Glomerular endothelial cell (primary cell): Measurements from ENCODE around the gene TRAPPC10. TPM values are rescaled to one million over a fixed set of nuclear protein-coding genes. Genes with fewer than 3 reads are reported as not detected.
"Not testable (repeated sequence)": the region's sequence is repeated elsewhere in the genome, so short reads cannot be mapped to it uniquely, and the experiment has no call there.

Experiments
- DNase-seq: peaks from one replicate; pipeline ENCODE4 v3.0.0-alpha.2; 2011; ENCODE audit warnings: low read depth, low spot score; ENCODE audit errors: extremely low read depth
- total RNA-seq: library from RNA; depleted of rRNA; stranded (reverse); fragments of >200 nt; gene quantifications from 2 replicates; pipeline ENCODE4 v1.2.3, GENCODE V29; 2015

Gene TRAPPC10
- total RNA-seq, 1 donor from 2014 or later: 29.1 TPM

- no peak for DNase-seq
Measured at GRCh38 chr21:44084496-44085241, 72.6 kb downstream of the TRAPPC10 start.

DNA sequence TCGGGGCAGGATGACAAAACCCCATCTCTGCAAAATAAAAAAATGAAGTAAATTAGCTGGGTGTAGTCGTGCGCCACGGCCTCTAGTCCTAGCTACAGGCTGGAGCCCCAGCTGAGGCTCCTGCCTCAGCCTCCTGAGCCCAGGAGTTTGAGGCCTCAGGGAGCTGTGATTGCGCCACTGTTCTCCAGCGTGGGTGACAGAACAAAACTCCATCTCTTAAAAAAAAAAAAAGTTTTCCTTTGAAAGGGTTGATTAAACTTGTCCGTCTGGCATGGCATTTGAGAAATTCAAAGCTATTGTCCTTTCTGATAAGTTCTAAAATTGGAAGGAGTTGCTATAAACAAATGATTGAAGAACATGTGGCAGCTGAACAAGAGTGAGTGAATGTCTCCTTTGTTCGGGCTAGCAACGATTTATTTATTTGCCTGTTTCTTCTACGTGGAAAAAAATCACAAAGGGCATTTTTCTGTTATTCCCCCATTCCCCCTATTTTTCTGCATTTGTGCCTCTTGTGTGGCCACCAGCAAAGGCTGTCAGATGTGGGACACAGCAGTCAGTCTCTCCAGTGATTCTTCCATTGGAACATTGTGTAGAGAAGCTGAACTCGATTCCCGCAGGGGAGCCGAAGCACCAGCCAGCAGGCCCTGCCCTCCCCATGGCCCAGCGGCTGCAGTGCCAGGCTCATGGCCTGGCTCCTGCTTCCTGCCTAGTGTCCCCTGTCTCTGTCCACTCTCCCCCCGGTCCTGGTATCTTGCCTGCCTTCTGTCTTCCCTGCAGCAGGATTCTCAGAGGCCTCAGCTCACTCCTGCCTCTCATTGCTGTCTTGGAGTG lies 73.6 kb downstream of the TRAPPC10 start:
- DNase-seq: no peak

- DNase-seq: no peak
Measured at GRCh38 chr21:44086636-44087425, 74.7 kb downstream of the TRAPPC10 start.

DNA sequence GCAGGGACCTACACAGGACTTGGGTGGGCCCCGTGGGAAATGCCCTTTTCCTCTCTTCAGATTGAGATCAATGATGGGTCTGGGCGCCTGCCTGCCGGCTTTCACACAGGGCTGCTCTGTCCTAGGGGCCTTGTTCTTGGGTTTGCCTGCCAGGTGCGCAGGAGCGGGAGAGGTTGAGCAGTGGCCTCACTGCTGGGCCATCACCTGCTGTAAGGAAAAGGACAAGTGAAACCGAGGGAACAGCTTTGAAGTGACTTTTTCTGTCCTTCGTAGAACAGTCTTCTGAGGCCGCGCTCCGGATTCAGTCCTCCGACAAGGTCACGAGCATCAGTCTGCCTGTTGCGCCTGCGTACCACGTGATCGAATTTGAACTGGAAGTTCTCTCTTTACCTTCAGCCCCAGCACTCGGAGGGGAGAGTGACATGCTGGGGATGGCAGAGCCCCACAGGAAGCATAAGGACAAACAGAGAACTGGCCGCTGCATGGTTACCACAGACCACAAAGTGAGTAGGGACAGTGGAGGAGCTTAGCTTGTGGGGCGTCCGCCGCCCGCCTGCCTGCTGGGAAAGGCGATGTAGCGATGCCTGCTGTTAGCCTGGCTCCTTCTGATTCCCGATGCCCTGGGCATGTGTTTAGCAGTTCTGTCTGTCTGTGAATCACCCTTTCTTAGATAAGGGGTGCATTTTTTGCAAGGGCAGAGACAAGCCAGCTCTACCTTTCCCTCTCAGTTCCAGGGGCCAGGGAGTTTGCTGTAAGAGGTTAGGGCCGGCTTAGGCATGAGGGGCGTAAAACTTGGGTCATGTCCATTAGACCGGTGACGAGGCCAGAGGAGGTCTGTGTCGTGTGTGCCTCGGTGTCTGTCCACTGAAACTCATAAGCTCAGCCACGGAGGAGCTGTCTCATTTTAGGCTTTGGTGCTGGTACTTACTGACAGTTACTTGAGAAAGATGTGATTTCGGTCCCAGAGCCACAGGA lies 75.6 kb downstream of the TRAPPC10 start:
- no peak for DNase-seq

GRCh38 chr21:44088401-44088780 lies 76.3 kb downstream of the TRAPPC10 start:
- DNase-seq: no peak

- no peak for DNase-seq
Measured at GRCh38 chr21:44089001-44089911, 77.1 kb downstream of the TRAPPC10 start.

GRCh38 chr21:44090325-44090724 lies 78.2 kb downstream of the TRAPPC10 start:
- no peak for DNase-seq

DNA sequence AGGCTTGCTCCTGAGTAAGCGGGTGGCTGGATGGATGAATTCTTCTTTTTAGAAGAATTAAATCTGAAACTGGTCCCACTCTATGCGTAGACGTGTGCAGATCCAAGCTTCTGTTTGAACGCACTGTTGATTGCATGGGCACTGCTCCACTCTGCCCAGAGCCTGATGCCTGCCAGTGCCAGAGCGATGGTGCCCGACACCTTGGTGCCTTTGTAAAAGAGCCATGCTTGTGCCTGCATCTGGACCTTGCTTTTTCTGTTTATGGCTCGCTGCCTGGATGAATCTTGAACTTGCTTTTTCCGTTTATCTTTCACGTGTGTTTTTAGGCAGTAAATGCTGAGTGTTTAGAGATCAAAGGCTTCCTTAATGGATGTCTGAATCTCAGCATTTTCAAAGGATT lies 80.1 kb downstream of the TRAPPC10 start:
- DNase-seq: no peak

DNA sequence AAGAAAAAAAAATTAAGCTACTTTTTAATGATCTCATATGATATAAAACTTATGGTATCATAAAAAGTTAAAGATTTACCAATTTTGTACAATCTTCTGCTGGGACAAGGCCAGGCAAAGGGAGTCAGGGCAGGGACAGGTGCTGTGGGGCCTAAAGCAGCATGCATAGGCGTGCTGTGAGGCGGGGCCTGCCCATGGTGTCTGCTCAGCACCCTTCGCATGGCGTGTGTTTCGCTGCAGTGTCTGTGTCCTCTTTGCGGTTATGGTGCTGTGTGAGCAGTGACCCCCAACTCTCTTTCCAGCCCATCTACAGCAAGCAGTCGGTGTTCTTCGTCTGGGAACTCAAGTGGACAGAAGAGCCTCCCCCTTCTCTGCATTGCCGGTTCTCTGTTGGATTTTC lies 81.7 kb downstream of the TRAPPC10 start:
- no peak for DNase-seq

GRCh38 chr21:44094832-44095231 lies 82.7 kb downstream of the TRAPPC10 start:
- DNase-seq: no peak

- DNase-seq: not testable (repeated sequence)
Measured at GRCh38 chr21:44098507-44098906, 86.4 kb downstream of the TRAPPC10 start.

DNA sequence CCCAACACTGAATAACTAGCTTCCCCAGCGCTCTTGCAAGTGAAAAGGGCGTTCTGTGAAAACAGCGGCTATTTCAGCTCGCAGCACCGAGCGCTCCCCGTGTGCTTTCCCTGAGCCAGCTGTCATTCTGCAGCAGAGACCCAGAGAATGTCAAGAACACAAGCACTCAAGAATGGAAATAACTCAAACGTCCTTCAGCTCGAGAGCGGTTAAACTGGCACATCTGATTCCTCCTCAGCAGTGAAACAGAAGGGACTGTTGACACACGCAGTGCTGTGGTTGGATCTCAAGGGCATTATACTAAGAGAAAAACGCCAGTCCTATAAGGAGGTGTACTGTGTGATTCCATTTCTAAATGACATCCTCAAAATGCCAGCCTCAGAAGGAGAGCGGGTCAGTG lies 86.9 kb downstream of the TRAPPC10 start:
- DNase-seq: not testable (repeated sequence)

- DNase-seq: not testable (repeated sequence)
Measured at GRCh38 chr21:44107026-44107501, 95.0 kb downstream of the TRAPPC10 start, which contains the start of gene PWP2. Gene PWP2, plus strand, starts transcription at chr21:44107399. Its CDS starts 18 bp downstream, at chr21:44107417.

GRCh38 chr21:44107589-44107988 lies 95.5 kb downstream of the TRAPPC10 start:
- not testable (repeated sequence) for DNase-seq

DNA sequence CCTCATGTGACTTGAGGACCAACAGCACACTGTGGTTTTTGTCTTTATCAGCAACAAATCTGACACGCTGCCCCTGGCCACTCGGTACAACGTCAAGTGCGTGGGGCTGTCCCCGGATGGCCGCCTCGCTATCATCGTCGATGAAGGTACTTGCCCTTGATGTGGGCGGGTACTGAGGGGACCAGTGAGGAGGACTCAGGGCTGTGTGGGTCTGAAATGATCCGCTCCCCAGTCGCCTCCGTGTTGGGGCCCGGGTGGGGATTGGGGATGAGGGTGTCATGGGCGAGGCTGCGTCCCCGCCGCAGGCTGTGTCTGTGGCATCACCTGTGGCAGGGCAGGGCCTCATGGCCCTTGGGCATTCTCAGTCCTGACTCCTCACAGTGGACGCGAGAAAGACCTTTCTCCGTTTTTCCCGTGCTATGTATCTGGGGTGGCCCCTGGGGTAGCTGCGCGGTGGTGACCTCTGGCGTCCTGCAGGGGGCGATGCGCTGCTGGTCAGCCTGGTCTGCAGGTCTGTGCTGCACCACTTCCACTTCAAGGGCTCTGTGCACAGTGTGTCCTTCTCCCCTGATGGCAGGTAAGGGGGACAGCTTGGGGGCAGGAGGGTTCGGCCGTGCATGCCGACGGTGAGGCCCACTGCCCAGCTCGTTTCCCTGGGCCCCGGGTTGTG lies 101.7 kb downstream of the TRAPPC10 start:
- DNase-seq: not testable (repeated sequence)

- not testable (repeated sequence) for DNase-seq
Measured at GRCh38 chr21:44122131-44122530, 110.0 kb downstream of the TRAPPC10 start.

GRCh38 chr21:44127827-44128226 lies 115.7 kb downstream of the TRAPPC10 start:
- DNase-seq: not testable (repeated sequence)

- not testable (repeated sequence) for DNase-seq
Measured at GRCh38 chr21:44133715-44134057, 121.6 kb downstream of the TRAPPC10 start.
